H1 (cell line): ENCODE results near the gene SF3A2. TPM values are rescaled to one million over a fixed set of nuclear protein-coding genes. Genes with fewer than 3 reads are reported as not detected.

Experiments used
- CTCF ChIA-PET: fragments of 300-600 bp; sonication (Branson Sonifier 250); formaldehyde crosslinking; loops from one replicate; lab custom pipeline; 2021; ENCODE audit not compliant: partially characterized antibody; lab: Charles Lee
- POLR2A ChIA-PET: fragments of 300-600 bp; sonication (Branson Sonifier 250); formaldehyde crosslinking; loops from one replicate; lab custom pipeline; 2021; ENCODE audit warnings: inconsistent platforms; ENCODE audit not compliant: partially characterized antibody; lab: Charles Lee
- DNase-seq, 2 experiments: peaks; one replicate each; pipeline versions ENCODE4 v3.0.0 to v3.0.0-alpha.2; 2010 to 2022; ENCODE audit warnings: low spot score in 2 of 2, low read depth in 1 of 2, mixed read lengths in 1 of 2
- FAIRE-seq: peaks from 2 replicates; lab custom pipeline; 2011; peaks lifted over from hg19 to GRCh38; lab: Jason Lieb, UNC
- H2AFZ ChIP-seq: 2 replicates; pipeline ENCODE4 v1.8.1; 2012; ENCODE audit warnings: low read length, inconsistent platforms
- H2AK5ac ChIP-seq: 2 replicates; pipeline ENCODE4 v1.6.1; 2013; ENCODE audit warnings: low read depth, low read length
- H2BK120ac ChIP-seq: replicated peaks from 2 replicates; pipeline ENCODE3; 2013; ENCODE audit warnings: low read depth, low read length, inconsistent platforms
- H2BK12ac ChIP-seq: 2 replicates; pipeline ENCODE4 v1.6.1; 2013; ENCODE audit warnings: low read depth, low read length
- H2BK15ac ChIP-seq: 2 replicates; pipeline ENCODE4 v1.6.1; 2013; ENCODE audit warnings: low read length
- H2BK20ac ChIP-seq: 2 replicates; pipeline ENCODE4 v1.6.1; 2013; ENCODE audit warnings: low read length
- H2BK5ac ChIP-seq: 2 replicates; pipeline ENCODE4 v1.6.1; 2013; ENCODE audit warnings: low read depth, low read length
- H3K14ac ChIP-seq: 2 replicates; pipeline ENCODE4 v1.6.1; 2013; ENCODE audit warnings: inconsistent platforms; ENCODE audit not compliant: insufficient read length
- H3K18ac ChIP-seq: 2 replicates; pipeline ENCODE4 v1.6.1; 2013; ENCODE audit warnings: low read length; ENCODE audit errors: extremely low read depth
- H3K23ac ChIP-seq: 2 replicates; pipeline ENCODE4 v1.6.1; 2013; ENCODE audit warnings: inconsistent platforms; ENCODE audit not compliant: insufficient read length
- H3K23me2 ChIP-seq: 2 replicates; pipeline ENCODE4 v1.6.1; 2013; ENCODE audit warnings: low read depth, low read length
- H3K27ac ChIP-seq: 2 replicates; pipeline ENCODE4 v1.6.1; 2011; ENCODE audit warnings: low read depth, low read length, inconsistent platforms
- H3K27me3 ChIP-seq, 4 experiments: replicated peaks in 1 of 4; 1 replicate in 1 of 4; 2 replicates in 3 of 4; pipeline versions ENCODE4 v1.6.1 to v1.8.1; 2011 to 2013; ENCODE audit warnings: low read length in 3 of 4, mild to moderate bottlenecking in 3 of 4, inconsistent platforms in 2 of 4, mixed read lengths in 2 of 4, moderate library complexity in 1 of 4; ENCODE audit not compliant: control insufficient read depth in 3 of 4, insufficient read depth in 3 of 4; ENCODE audit errors: extremely low read depth in 1 of 4
- H3K36me3 ChIP-seq, 4 experiments: 2 replicates each; pipeline versions ENCODE4 v1.6.1 to v1.8.1; 2011 to 2013; ENCODE audit warnings: mild to moderate bottlenecking in 4 of 4, low read length in 3 of 4, moderate library complexity in 2 of 4, control low read depth in 1 of 4, inconsistent platforms in 1 of 4; ENCODE audit not compliant: insufficient read depth in 4 of 4, control insufficient read depth in 2 of 4
- H3K4ac ChIP-seq: replicated peaks from 2 replicates; pipeline ENCODE3; 2013; ENCODE audit warnings: low read length, low read depth, mixed read lengths, inconsistent platforms; ENCODE audit not compliant: insufficient read length
- H3K4me1 ChIP-seq, 4 experiments: replicated peaks in 1 of 4; 1 replicate in 1 of 4; 2 replicates in 3 of 4; pipeline versions ENCODE4 v1.6.1 to v1.8.1; 2011 to 2013; ENCODE audit warnings: low read length in 3 of 4, inconsistent platforms in 2 of 4, mixed read lengths in 1 of 4; ENCODE audit not compliant: insufficient read depth in 4 of 4, control insufficient read depth in 3 of 4
- H3K4me2 ChIP-seq, 2 experiments: 2 replicates each; pipeline versions ENCODE4 v1.6.1 to v1.8.1; 2011 to 2013; ENCODE audit warnings: low read depth in 2 of 2, low read length in 2 of 2, control low read depth in 1 of 2, inconsistent platforms in 1 of 2, mild to moderate bottlenecking in 1 of 2; ENCODE audit not compliant: insufficient read depth in 1 of 2
- H3K4me3 ChIP-seq, 4 experiments: fragments of 200-600, 300-600 bp in 1 of 4; sonication (generic), shearing (Covaris generic), sonication (Bioruptor Twin) in 1 of 4; 2 replicates each; pipeline versions ENCODE4 v1.5.1 to v1.8.1; 2011 to 2016; ENCODE audit warnings: low read length in 4 of 4, low read depth in 3 of 4, control low read depth in 2 of 4, inconsistent platforms in 2 of 4, mild to moderate bottlenecking in 2 of 4, mixed read lengths in 1 of 4, moderate library complexity in 1 of 4; ENCODE audit not compliant: insufficient read depth in 2 of 4; ENCODE audit errors: extremely low read depth in 1 of 4
- H3K56ac ChIP-seq: replicated peaks from 2 replicates; pipeline ENCODE3; 2013; ENCODE audit warnings: low read depth, mild to moderate bottlenecking, mixed read lengths, low read length, inconsistent platforms; ENCODE audit not compliant: insufficient read length
- H3K79me1 ChIP-seq: 2 replicates; pipeline ENCODE4 v1.6.1; 2013; ENCODE audit warnings: low read depth, low read length, control low read depth
- H3K79me2 ChIP-seq, 2 experiments: 2 replicates each; pipeline versions ENCODE4 v1.6.1 to v1.8.1; 2012 to 2013; ENCODE audit warnings: low read length in 2 of 2, mild to moderate bottlenecking in 2 of 2, inconsistent platforms in 1 of 2; ENCODE audit not compliant: insufficient read depth in 2 of 2, control insufficient read depth in 1 of 2
- H3K9ac ChIP-seq, 4 experiments: replicated peaks in 1 of 4; 1 replicate in 1 of 4; 2 replicates in 3 of 4; pipeline versions ENCODE4 v1.6.1 to v1.8.1; 2011 to 2013; ENCODE audit warnings: low read depth in 3 of 4, low read length in 3 of 4, control low read depth in 2 of 4, mild to moderate bottlenecking in 2 of 4, moderate library complexity in 2 of 4, inconsistent platforms in 1 of 4; ENCODE audit errors: extremely low read depth in 1 of 4
- H3K9me3 ChIP-seq, 2 experiments: 2 replicates each; pipeline versions ENCODE4 v1.6.1 to v1.8.1; 2012 to 2013; ENCODE audit warnings: mild to moderate bottlenecking in 2 of 2, moderate library complexity in 2 of 2, control low read depth in 1 of 2, inconsistent platforms in 1 of 2, low read depth in 1 of 2, low read length in 1 of 2, mixed read lengths in 1 of 2; ENCODE audit not compliant: insufficient read depth in 2 of 2
- H4K20me1 ChIP-seq, 2 experiments: replicated peaks in 1 of 2; 2 replicates each; pipeline versions ENCODE3 to v1.8.1; 2011 to 2013; ENCODE audit warnings: inconsistent platforms in 2 of 2, low read length in 2 of 2, mild to moderate bottlenecking in 1 of 2; ENCODE audit not compliant: insufficient read depth in 2 of 2, control insufficient read depth in 1 of 2
- H4K5ac ChIP-seq: 2 replicates; pipeline ENCODE4 v1.6.1; 2013; ENCODE audit warnings: low read length, low read depth, mixed read lengths, inconsistent platforms; ENCODE audit not compliant: insufficient read length
- H4K8ac ChIP-seq: 2 replicates; pipeline ENCODE4 v1.8.0; 2013; ENCODE audit warnings: mild to moderate bottlenecking, moderate library complexity, low read length, inconsistent platforms; ENCODE audit not compliant: insufficient read depth; ENCODE audit errors: extremely low read depth
- H4K91ac ChIP-seq: replicated peaks from 2 replicates; pipeline ENCODE3; 2013; ENCODE audit warnings: low read length, mixed read lengths, inconsistent platforms; ENCODE audit not compliant: insufficient read length
- CHD1 ChIP-seq: IDR thresholded peaks from 2 replicates; pipeline ENCODE4 v1.6.1; 2012; ENCODE audit warnings: low read depth, low read length, improper control_type of control experiment
- HDAC6 ChIP-seq: IDR thresholded peaks from one replicate; pipeline ENCODE4 v1.7.1; 2012; ENCODE audit warnings: low read depth, mild to moderate bottlenecking, inconsistent platforms, low read length, moderate library complexity
- KDM4A ChIP-seq: IDR thresholded peaks from one replicate; pipeline ENCODE4 v1.7.1; 2012; ENCODE audit warnings: low read depth, mild to moderate bottlenecking, moderate library complexity, low read length, inconsistent platforms; ENCODE audit not compliant: severe bottlenecking
- POLR2AphosphoS5 ChIP-seq: IDR thresholded peaks from 2 replicates; pipeline ENCODE4 v1.6.1; 2011; ENCODE audit warnings: low read depth, low read length
- SP1 ChIP-seq: IDR thresholded peaks from 2 replicates; pipeline ENCODE4 v1.6.1; 2011; ENCODE audit warnings: low read depth, low read length
- SP4 ChIP-seq: IDR thresholded peaks from 2 replicates; pipeline ENCODE4 v1.6.1; 2012; ENCODE audit warnings: low read length, inconsistent platforms
- WGBS, 2 experiments: shearing (Covaris generic) in 1 of 2; methylation state at CpG; one replicate each; pipeline versions ENCODE4 v1.1.6 to v1.1.7; 2013 to 2015; ENCODE audit warnings: low lambda C conversion rate in 2 of 2, mixed read lengths in 2 of 2, inconsistent platforms in 1 of 2, low coverage in 1 of 2, missing lambda C conversion rate in 1 of 2; ENCODE audit not compliant: insufficient replicate concordance in 2 of 2, insufficient coverage in 1 of 2, insufficient read length in 1 of 2; ENCODE audit errors: extremely low coverage in 1 of 2, missing lambda C conversion rate in 1 of 2; 5-methylcytosine and 5-hydroxymethylcytosine counted together
- polyA plus RNA-seq, 7 experiments: library from polyadenylated mRNA; depleted of rRNA in 3 of 7; stranded (reverse) in 5 of 7; unstranded in 2 of 7; fragments of >200 nt in 5 of 7; fragments of 200-250 nt in 2 of 7; gene quantifications; 1 replicate in 5 of 7; 2 replicates in 1 of 7; 4 replicates in 1 of 7; pipeline versions ENCODE4 v1.2.1 to v1.2.3, GENCODE V29; 2011 to 2013; ENCODE audit warnings: missing spikeins in 2 of 7, mixed read lengths in 2 of 7
- total RNA-seq: library from RNA; stranded (reverse); fragmentation: NEBNext Ultra II Directional; extraction: Animal tissue kit (Norgen Biotek cat#: 25700); gene quantifications from 2 replicates; pipeline ENCODE4 v1.2.1, GENCODE V29; 2021
- TF ChIP-seq, protein P1 (sequence below), 3 experiments: IDR thresholded peaks; 1 replicate in 2 of 3; 2 replicates in 1 of 3; pipeline versions ENCODE4 v1.5.1 to v1.6.1; 2011; ENCODE audit warnings: low read length in 3 of 3, mild to moderate bottlenecking in 3 of 3, inconsistent platforms in 2 of 3, low read depth in 1 of 3, moderate library complexity in 1 of 3; ENCODE audit not compliant: insufficient read depth in 1 of 3; ENCODE audit errors: control extremely low read depth in 1 of 3

Gene SF3A2
- total and polyA plus RNA-seq, 2 of the 8 experiments (the other 6 are each of a cell fraction or from before 2014, with no cell fraction given) = 15.3 to 146 TPM

DNA sequence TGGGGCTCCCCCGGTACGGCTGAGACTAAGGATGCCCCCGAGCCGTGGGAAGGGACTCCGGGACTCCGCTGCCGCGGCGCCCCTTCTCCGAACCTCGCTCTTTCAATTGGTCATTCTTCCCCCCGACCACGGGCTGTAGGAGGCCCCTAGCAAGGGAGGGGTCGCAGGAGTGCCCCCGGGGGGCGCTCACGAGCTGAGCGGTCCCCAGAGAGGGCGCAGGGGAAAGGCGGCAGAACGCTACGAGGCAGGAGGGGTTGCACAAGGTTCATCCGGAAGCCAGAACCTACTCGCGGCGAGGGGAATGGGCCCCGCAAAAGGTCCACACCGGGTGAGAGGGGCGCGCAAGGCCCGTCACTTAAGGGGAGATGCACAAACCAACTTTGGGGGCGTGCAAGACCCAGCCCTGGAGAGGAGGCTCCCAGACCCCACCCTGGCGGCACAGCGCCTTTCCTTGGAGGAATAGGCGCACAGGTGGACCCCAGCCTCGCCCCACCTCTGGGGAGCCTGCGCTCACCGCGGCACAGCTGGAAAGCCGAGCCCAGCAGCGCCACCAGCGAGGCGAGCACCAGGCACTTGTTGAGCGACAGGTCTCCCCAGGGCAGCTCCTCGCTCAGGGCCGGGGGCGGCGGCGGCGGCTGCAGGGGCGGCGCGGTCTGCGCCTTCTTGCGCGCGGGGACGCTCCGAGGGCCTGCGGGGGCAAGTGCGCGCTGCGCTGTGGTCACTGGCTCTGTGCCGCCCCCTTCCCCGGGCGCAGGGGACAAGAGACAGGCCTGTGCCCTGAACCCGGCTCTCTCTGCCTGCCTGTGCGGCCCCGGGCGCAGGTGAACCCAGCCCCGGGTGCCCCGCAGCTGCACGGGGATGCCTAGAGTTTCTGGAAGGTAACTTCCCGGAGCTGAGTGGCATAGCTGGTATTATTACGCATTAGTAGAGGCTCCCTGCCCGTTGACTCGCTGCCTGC lies 16.8 kb downstream of the SF3A2 start:
- H3K56ac ChIP-seq = no peak overlapping the region
- H2BK120ac ChIP-seq = no peak overlapping the region
- H3K27ac ChIP-seq = no peak overlapping the region
- no peak overlapping the region; a peak in 2 of 7 replicates for H3K9ac ChIP-seq
- peaks cover 12% of the 10 kb centered on the region; the same call in 1 of the 2 replicates for H3K23me2 ChIP-seq
- peak overlapping the region; percentile 55; the same call in 1 of the 2 replicates for H2AFZ ChIP-seq
- H4K5ac ChIP-seq = no peak overlapping the region
- no peak overlapping the region for H2BK5ac ChIP-seq
- POLR2A ChIA-PET = interaction anchor here (0.9 to 18.7 kb wide), 15 partner anchors 12 to 154 kb away, joined by 3 to 330 read pairs (median 4); partner anchors contain the start of genes LSM7, PLEKHJ1, SF3A2 and SPPL2B
- peak overlapping the region; percentile 74 for H4K91ac ChIP-seq
- H2AK5ac ChIP-seq = no peak overlapping the region
- H3K18ac ChIP-seq = peak overlapping the region; percentile 60; the same call in 1 of the 2 replicates
- DNase-seq = peak in 1 of 2 experiments; percentile 84
- no peak overlapping the region for H2BK15ac ChIP-seq
- no peak overlapping the region for H3K14ac ChIP-seq
- H3K9me3 ChIP-seq = no peaks in the 10 kb centered on the region; a peak in 1 of 4 replicates
- peaks cover 2 to 6% of the 10 kb centered on the region in 2 experiments for H4K20me1 ChIP-seq
- no peaks in the 10 kb centered on the region for H3K79me2 ChIP-seq
- 9% methylated on average over 74 of the region's 77 CpGs; no CpG with 5 or more reads in 1 of the 2 experiments for WGBS, 2 experiments
- H3K4ac ChIP-seq = peak overlapping the region; percentile 23
- peak overlapping the region; percentile 74 to 96 for H3K4me2 ChIP-seq
- H3K4me1 ChIP-seq = peaks cover 0 to 4% (median 2%) of the 10 kb centered on the region in 4 experiments; a peak in 5 of 7 replicates
- no peaks in the 10 kb centered on the region; a peak in 2 of 8 replicates for H3K36me3 ChIP-seq
- peaks cover 0 to 23% (median 12%) of the 10 kb centered on the region in 4 experiments; a peak in 6 of 7 replicates for H3K27me3 ChIP-seq
- CTCF ChIA-PET = interaction anchor here (0.5 to 5.9 kb wide), 29 partner anchors 8 to 1124 kb away, joined by 3 to 42 read pairs (median 5); partner anchors contain the start of gene PLEKHJ1
- FAIRE-seq = no peak
- no peaks in the 10 kb centered on the region for H3K79me1 ChIP-seq
- H2BK20ac ChIP-seq = no peak overlapping the region
- no peak overlapping the region for H3K23ac ChIP-seq
- no peak overlapping the region for H2BK12ac ChIP-seq
- H3K4me3 ChIP-seq = peak overlapping the region; percentile 35 to 65 (median 47)
- H4K8ac ChIP-seq = no peak overlapping the region
- TF ChIP-seq POLR2AphosphoS5 (no peak), KDM4A (peak; percentile 65), HDAC6 (no peak), CHD1 (no peak), SP1 (no peak), SP4 (no peak)
- TF ChIP-seq, protein P1, sequence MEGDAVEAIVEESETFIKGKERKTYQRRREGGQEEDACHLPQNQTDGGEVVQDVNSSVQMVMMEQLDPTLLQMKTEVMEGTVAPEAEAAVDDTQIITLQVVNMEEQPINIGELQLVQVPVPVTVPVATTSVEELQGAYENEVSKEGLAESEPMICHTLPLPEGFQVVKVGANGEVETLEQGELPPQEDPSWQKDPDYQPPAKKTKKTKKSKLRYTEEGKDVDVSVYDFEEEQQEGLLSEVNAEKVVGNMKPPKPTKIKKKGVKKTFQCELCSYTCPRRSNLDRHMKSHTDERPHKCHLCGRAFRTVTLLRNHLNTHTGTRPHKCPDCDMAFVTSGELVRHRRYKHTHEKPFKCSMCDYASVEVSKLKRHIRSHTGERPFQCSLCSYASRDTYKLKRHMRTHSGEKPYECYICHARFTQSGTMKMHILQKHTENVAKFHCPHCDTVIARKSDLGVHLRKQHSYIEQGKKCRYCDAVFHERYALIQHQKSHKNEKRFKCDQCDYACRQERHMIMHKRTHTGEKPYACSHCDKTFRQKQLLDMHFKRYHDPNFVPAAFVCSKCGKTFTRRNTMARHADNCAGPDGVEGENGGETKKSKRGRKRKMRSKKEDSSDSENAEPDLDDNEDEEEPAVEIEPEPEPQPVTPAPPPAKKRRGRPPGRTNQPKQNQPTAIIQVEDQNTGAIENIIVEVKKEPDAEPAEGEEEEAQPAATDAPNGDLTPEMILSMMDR (IDR thresholded peaks at IDR 0.05; ENCODE audit: control extremely low read depth in 1 of 3, insufficient read depth in 1 of 3, low read depth in 1 of 3, low read length in 3 of 3) = peak; percentile 50 to 59 (median 54)
